HepG2 (cell line): Measurements from ENCODE around the gene F7. TPM values are rescaled to one million over a fixed set of nuclear protein-coding genes. Genes with fewer than 3 reads are reported as not detected.

Source experiments
- CCAR2 ChIP-seq: fragments of 200-400 bp; formaldehyde crosslinking; optimal IDR thresholded peaks from 2 replicates; pipeline ENCODE3; 2018; ENCODE audit warnings: low read depth, mild to moderate bottlenecking, low read length, moderate library complexity
- CREB1 ChIP-seq, 2 experiments: fragments of 450-650 bp in 1 of 2; IDR thresholded peaks; 2 replicates each; pipeline ENCODE4 v1.6.1; 2016 to 2017; ENCODE audit warnings: control low read depth in 1 of 2, mild to moderate bottlenecking in 1 of 2, missing compliant biosample characterization in 1 of 2, missing genetic modification characterization in 1 of 2
- DPF2 ChIP-seq: sonication (generic); formaldehyde crosslinking; IDR thresholded peaks from 2 replicates; pipeline ENCODE4 v1.4.0; 2020; ENCODE audit warnings: mild to moderate bottlenecking, low read depth, missing genetic modification reagents, borderline replicate concordance
- HOXA5 ChIP-seq: sonication (generic); formaldehyde crosslinking; IDR thresholded peaks from 2 replicates; pipeline ENCODE4 v1.4.0; 2020; ENCODE audit warnings: missing genetic modification reagents
- KLF9 ChIP-seq: IDR thresholded peaks from 2 replicates; pipeline ENCODE4 v1.6.1; 2016; ENCODE audit warnings: low read depth
- MIXL1 ChIP-seq: IDR thresholded peaks from 2 replicates; pipeline ENCODE4 v1.6.1; 2016
- NFYC ChIP-seq: IDR thresholded peaks from 2 replicates; pipeline ENCODE4 v1.6.1; 2016; ENCODE audit warnings: missing genetic modification reagents, missing compliant biosample characterization
- SKIL ChIP-seq: sonication (generic); formaldehyde crosslinking; IDR thresholded peaks from 2 replicates; pipeline ENCODE4 v1.8.0; 2022; ENCODE audit warnings: missing genetic modification reagents, mild to moderate bottlenecking, moderate library complexity, borderline replicate concordance
- SYNCRIP ChIP-seq: fragments of 200-400 bp; formaldehyde crosslinking; IDR thresholded peaks from 2 replicates; pipeline ENCODE4 v1.6.1; 2018; ENCODE audit warnings: mild to moderate bottlenecking, low read depth, low read length; ENCODE audit not compliant: insufficient read depth
- TFAP4 ChIP-seq: sonication (generic); IDR thresholded peaks from 2 replicates; pipeline ENCODE4 v1.6.1; 2016; ENCODE audit warnings: low read depth, borderline replicate concordance
- ZGPAT ChIP-seq: IDR thresholded peaks from 2 replicates; pipeline ENCODE4 v1.6.1; 2016; ENCODE audit warnings: mild to moderate bottlenecking
- ZKSCAN5 ChIP-seq: sonication (generic); formaldehyde crosslinking; IDR thresholded peaks from 2 replicates; pipeline ENCODE4 v1.5.1; 2020; ENCODE audit warnings: mild to moderate bottlenecking, missing genetic modification reagents
- ZNF263 ChIP-seq: sonication (generic); formaldehyde crosslinking; IDR thresholded peaks from 2 replicates; pipeline ENCODE4 v1.4.0; 2020; ENCODE audit warnings: missing genetic modification reagents
- ZNF616 ChIP-seq: sonication (generic); formaldehyde crosslinking; IDR thresholded peaks from 2 replicates; pipeline ENCODE4 v1.5.0; 2020; ENCODE audit warnings: low read depth, mild to moderate bottlenecking, missing genetic modification reagents
- ZNF644 ChIP-seq: IDR thresholded peaks from 2 replicates; pipeline ENCODE4 v1.6.1; 2016; ENCODE audit warnings: low read depth
- ZNF710 ChIP-seq: sonication (generic); formaldehyde crosslinking; IDR thresholded peaks from 2 replicates; pipeline ENCODE4 v1.5.0; 2020; ENCODE audit warnings: mild to moderate bottlenecking, missing genetic modification reagents, borderline replicate concordance
- ZSCAN25 ChIP-seq: sonication (generic); formaldehyde crosslinking; IDR thresholded peaks from 2 replicates; pipeline ENCODE4 v1.8.0; 2022; ENCODE audit warnings: mild to moderate bottlenecking, missing genetic modification reagents
- polyA plus RNA-seq, 8 experiments: library from polyadenylated mRNA; depleted of rRNA in 3 of 8; stranded (reverse) in 7 of 8; unstranded in 1 of 8; fragments of >200 nt; fragmentation: Illumina TruSeq in 4 of 8; extraction: Trizol in 4 of 8; gene quantifications; 2 replicates each; pipeline versions ENCODE4 v1.2.1 to v1.2.3, GENCODE V29; 2011 to 2016; ENCODE audit warnings: low read depth in 4 of 8, missing spikeins in 1 of 8, mixed read lengths in 1 of 8; ENCODE audit not compliant: insufficient read depth in 1 of 8
- total RNA-seq, 5 experiments: library from RNA; depleted of rRNA; stranded (reverse); fragments of >200 nt; fragmentation: Illumina TruSeq; extraction: Trizol; gene quantifications; 2 replicates each; pipeline ENCODE4 v1.2.3, GENCODE V29; 2016; ENCODE audit warnings: low read depth in 1 of 5
- TF ChIP-seq, protein P1 (sequence below): IDR thresholded peaks from 2 replicates; pipeline ENCODE4 v1.6.1; 2016; ENCODE audit warnings: low read depth
- TF ChIP-seq, protein P2 (sequence below): sonication (generic); formaldehyde crosslinking; IDR thresholded peaks from 2 replicates; pipeline ENCODE4 v1.5.1; 2020; ENCODE audit warnings: mild to moderate bottlenecking, moderate library complexity, missing genetic modification reagents

Gene F7
- total and polyA plus RNA-seq, 2 of the 13 experiments (the other 11 are each of a cell fraction or from before 2014, with no cell fraction given): 12.6 to 26.5 TPM

GRCh38 chr13:113122550-113123225 lies 17.1 kb downstream of the F7 start, which contains the start of gene F10 (continued):
- TF ChIP-seq ZGPAT: peak; percentile 92
- peak; percentile 99 for TF ChIP-seq TFAP4
- 0 out of 2 replicates have a peak, but pooled peaks have one; percentile 22 for TF ChIP-seq MIXL1 (CRISPR knock-in tag)
- TF ChIP-seq ZKSCAN5 (CRISPR knock-in tag): peak; percentile 57
- peak; percentile 76 for TF ChIP-seq NFYC (CRISPR knock-in tag)
- TF ChIP-seq ZNF616 (CRISPR knock-in tag): no peak
- TF ChIP-seq KLF9: peak; percentile 67; the same call in 1 of the 2 replicates
- no peak for TF ChIP-seq CCAR2
- peak; percentile 91; the same call in 1 of the 2 replicates for TF ChIP-seq HOXA5 (CRISPR knock-in tag)
- peak; percentile 77 for TF ChIP-seq ZSCAN25 (CRISPR knock-in tag)
- TF ChIP-seq, protein P1, sequence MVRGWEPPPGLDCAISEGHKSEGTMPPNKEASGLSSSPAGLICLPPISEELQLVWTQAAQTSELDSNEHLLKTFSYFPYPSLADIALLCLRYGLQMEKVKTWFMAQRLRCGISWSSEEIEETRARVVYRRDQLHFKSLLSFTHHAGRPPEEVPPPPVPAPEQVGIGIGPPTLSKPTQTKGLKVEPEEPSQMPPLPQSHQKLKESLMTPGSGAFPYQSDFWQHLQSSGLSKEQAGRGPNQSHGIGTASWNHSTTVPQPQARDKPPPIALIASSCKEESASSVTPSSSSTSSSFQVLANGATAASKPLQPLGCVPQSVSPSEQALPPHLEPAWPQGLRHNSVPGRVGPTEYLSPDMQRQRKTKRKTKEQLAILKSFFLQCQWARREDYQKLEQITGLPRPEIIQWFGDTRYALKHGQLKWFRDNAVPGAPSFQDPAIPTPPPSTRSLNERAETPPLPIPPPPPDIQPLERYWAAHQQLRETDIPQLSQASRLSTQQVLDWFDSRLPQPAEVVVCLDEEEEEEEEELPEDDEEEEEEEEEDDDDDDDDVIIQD: no peak
- peak; percentile 26; the same call in 1 of the 2 replicates for TF ChIP-seq ZNF710 (CRISPR knock-in tag)
- TF ChIP-seq, protein P2, sequence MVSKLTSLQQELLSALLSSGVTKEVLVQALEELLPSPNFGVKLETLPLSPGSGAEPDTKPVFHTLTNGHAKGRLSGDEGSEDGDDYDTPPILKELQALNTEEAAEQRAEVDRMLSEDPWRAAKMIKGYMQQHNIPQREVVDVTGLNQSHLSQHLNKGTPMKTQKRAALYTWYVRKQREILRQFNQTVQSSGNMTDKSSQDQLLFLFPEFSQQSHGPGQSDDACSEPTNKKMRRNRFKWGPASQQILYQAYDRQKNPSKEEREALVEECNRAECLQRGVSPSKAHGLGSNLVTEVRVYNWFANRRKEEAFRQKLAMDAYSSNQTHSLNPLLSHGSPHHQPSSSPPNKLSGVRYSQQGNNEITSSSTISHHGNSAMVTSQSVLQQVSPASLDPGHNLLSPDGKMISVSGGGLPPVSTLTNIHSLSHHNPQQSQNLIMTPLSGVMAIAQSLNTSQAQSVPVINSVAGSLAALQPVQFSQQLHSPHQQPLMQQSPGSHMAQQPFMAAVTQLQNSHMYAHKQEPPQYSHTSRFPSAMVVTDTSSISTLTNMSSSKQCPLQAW: peak; percentile 97
- peak; percentile 83 for TF ChIP-seq SKIL (CRISPR knock-in tag)
- TF ChIP-seq ZNF644: peak; percentile 58; the same call in 1 of the 2 replicates
- TF ChIP-seq ZNF263: peak; percentile 65
- no peak for TF ChIP-seq SYNCRIP
- 0 out of 2 replicates have a peak, but pooled peaks have one; percentile 29 for TF ChIP-seq DPF2 (CRISPR knock-in tag)
- no peak for TF ChIP-seq CREB1 (IDR thresholded peaks at IDR 0.05)
- no peak for TF ChIP-seq CREB1 (CRISPR knock-in tag; IDR thresholded peaks at IDR 0.05)
